H7 (cell line): ENCODE results near the gene MT1A. TPM values are rescaled to one million over a fixed set of nuclear protein-coding genes. Genes with fewer than 3 reads are reported as not detected.

ENCODE experiments used
- DNase-seq: peaks from one replicate; pipeline ENCODE4 v3.0.0; 2012
- H3K27me3 ChIP-seq: 2 replicates; pipeline ENCODE4 v1.6.0; 2011; ENCODE audit warnings: mild to moderate bottlenecking, low read length; ENCODE audit not compliant: control insufficient read depth, insufficient read depth
- H3K36me3 ChIP-seq: replicated peaks from 2 replicates; pipeline ENCODE4 v1.5.1; 2011; ENCODE audit warnings: low read length; ENCODE audit not compliant: control insufficient read depth, insufficient read depth
- H3K4me3 ChIP-seq: 2 replicates; pipeline ENCODE4 v1.5.1; 2011; ENCODE audit warnings: low read depth, mild to moderate bottlenecking, control low read depth, low read length, moderate library complexity; ENCODE audit not compliant: insufficient read depth
- total RNA-seq: library from RNA; depleted of rRNA; stranded (reverse); fragments of >200 nt; shearing (Covaris generic); gene quantifications from 2 replicates; pipeline ENCODE4 v1.2.3, GENCODE V29; 2014; rRNA removed

MT1A gene
- 1.1 TPM in 1 of 2 replicates, not detected in the other for total RNA-seq

GRCh38 chr16:56637814-56638750, at the start of gene MT1A:
TSS of gene MT1A (plus strand) at chr16:56638666. CDS start at chr16:56638739, 73 bp downstream.
- Histone ChIP-seq H3K4me3 (peak within 1 kb of the TSS; percentile 43), H3K27me3 (peaks cover 99% of the 10 kb centered on the region), H3K36me3 (no peaks in the 10 kb centered on the region)
- peak; percentile 92 for DNase-seq

DNA sequence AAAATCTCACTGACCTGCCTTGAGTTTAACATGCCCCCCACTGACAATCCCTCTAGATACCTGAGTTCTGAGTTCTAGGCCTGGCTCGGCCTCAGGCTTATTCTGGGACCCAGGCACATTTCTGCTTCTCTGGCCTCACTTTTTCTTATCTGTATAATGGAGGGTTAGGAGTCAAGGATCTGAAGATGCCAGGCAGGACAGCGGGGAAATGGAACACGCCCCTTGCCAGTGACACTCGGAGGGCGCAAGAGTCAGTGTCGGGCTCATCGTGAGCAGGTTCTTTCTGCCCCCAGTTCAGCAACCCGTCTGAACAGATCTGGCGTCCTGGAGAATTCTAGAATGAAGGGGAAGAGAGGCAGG, 49.7 kb upstream of the MT1A start:
- DNase-seq = no peak
- peak overlapping the region; percentile 37 for H3K4me3 ChIP-seq
- peaks cover 48% of the 10 kb centered on the region for H3K27me3 ChIP-seq
- no peaks in the 10 kb centered on the region for H3K36me3 ChIP-seq

GRCh38 chr16:56589141-56590039, 49.1 kb upstream of the MT1A start, which contains the start of gene MT3:
TSS of gene MT3 (plus strand) at chr16:56589528. CDS start at chr16:56589591, 63 bp downstream.
- H3K36me3 ChIP-seq = no peaks in the 10 kb centered on the region
- H3K27me3 ChIP-seq = peaks cover 47% of the 10 kb centered on the region
- DNase-seq = peak; percentile 88
- peak within 1 kb of the TSS; percentile 37 for H3K4me3 ChIP-seq

GRCh38 chr16:56591377-56592060, 46.9 kb upstream of the MT1A start:
- peaks cover 45% of the 10 kb centered on the region for H3K27me3 ChIP-seq
- H3K36me3 ChIP-seq = no peaks in the 10 kb centered on the region
- no peak overlapping the region for H3K4me3 ChIP-seq
- no peak for DNase-seq

GRCh38 chr16:56593573-56594291, 44.7 kb upstream of the MT1A start:
- no peaks in the 10 kb centered on the region for H3K36me3 ChIP-seq
- peaks cover 29% of the 10 kb centered on the region for H3K27me3 ChIP-seq
- no peak for DNase-seq
- H3K4me3 ChIP-seq = no peak overlapping the region

- peaks cover 24% of the 10 kb centered on the region for H3K27me3 ChIP-seq
Measured at GRCh38 chr16:56594292-56594619, 44.2 kb upstream of the MT1A start.

DNA sequence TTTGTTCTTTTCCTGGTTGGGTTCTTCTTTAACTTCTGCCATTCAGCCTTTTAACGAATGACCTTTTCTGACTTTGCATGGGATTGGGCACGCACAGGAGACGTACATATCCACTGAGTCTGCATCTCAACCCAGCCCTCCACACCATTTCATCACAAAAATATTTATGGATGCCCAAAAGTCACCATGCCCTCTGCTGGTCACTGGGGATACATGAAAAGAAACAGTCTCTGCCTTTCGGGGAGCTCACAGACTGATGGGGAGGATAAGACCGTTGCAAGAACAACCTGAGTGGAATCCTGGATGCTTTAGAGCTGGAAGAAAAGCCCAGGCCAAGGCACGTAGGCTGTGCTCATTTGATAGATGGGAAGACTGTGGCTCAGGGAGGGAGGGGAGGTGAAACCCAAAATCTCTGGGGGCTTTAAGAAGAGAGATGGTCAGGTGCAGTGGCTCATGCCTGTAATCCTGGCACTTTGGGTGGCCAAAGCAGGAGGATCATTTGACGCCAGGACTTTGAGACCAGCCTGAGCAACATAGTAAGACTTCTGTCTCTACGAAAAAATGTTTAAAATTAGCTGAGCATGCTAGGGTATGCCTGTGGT, 38.0 kb upstream of the MT1A start:
- Histone ChIP-seq H3K27me3 (no peaks in the 10 kb centered on the region), H3K36me3 (no peaks in the 10 kb centered on the region), H3K4me3 (no peak overlapping the region)
- peak; percentile 62 for DNase-seq

More at GRCh38 chr16:56594292-56594619, 44.2 kb upstream of the MT1A start:
- Histone ChIP-seq H3K36me3 (no peaks in the 10 kb centered on the region), H3K4me3 (no peak overlapping the region)
- no peak for DNase-seq

GRCh38 chr16:56601325-56601724, 37.1 kb upstream of the MT1A start:
- DNase-seq = no peak
- no peaks in the 10 kb centered on the region for H3K27me3 ChIP-seq
- no peak overlapping the region for H3K4me3 ChIP-seq
- H3K36me3 ChIP-seq = no peaks in the 10 kb centered on the region

- Histone ChIP-seq H3K36me3 (no peaks in the 10 kb centered on the region), H3K27me3 (peaks cover 8% of the 10 kb centered on the region), H3K4me3 (no peak overlapping the region)
- peak; percentile 62 for DNase-seq
Measured at GRCh38 chr16:56603589-56603988, 34.9 kb upstream of the MT1A start.

DNA sequence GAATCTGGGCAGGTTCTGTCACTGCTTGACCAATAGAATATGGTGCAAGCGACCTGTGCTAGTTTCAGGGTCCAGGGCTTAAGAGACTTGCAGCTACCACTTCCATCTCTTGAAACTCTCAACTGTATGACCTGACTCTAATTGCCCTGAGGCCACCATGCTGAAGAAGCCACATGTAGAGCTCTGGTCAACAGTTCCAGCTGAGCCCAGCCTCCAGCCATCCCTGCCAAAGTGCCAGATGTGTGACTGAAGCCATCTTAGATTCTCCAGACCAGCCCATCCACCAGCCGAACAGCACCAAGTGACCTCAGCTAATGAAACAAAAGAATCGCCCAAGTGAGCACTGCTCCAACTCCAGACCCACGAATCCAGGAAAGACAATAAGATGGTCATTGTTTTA, 33.5 kb upstream of the MT1A start:
- H3K4me3 ChIP-seq = no peak overlapping the region
- no peaks in the 10 kb centered on the region for H3K36me3 ChIP-seq
- DNase-seq = no peak
- peaks cover 22% of the 10 kb centered on the region for H3K27me3 ChIP-seq

- Histone ChIP-seq H3K4me3 (no peak overlapping the region), H3K36me3 (no peaks in the 10 kb centered on the region), H3K27me3 (peaks cover 27% of the 10 kb centered on the region)
- no peak for DNase-seq
Measured at GRCh38 chr16:56605475-56605874, 33.0 kb upstream of the MT1A start.

DNA sequence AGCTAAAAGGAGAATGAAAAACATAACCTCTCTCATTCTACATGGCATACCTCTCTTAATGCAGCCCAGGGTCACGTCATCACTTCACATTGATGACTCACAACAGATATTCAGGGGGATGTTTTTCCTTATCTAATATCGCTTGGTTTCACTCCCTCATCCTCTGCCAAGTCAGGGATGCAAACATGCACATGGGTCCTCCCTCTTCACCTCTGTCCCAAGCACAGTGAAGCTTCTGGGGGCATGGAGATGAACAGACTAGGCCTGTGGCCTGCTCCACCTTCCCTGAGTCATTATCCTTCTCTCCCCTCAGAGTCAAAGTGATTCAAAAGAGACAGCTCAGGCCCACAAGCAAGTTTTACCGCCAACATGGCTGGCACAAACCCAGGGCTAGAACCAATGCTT, 32.4 kb upstream of the MT1A start:
- Histone ChIP-seq H3K27me3 (peaks cover 32% of the 10 kb centered on the region), H3K4me3 (no peak overlapping the region), H3K36me3 (no peaks in the 10 kb centered on the region)
- no peak for DNase-seq

DNA sequence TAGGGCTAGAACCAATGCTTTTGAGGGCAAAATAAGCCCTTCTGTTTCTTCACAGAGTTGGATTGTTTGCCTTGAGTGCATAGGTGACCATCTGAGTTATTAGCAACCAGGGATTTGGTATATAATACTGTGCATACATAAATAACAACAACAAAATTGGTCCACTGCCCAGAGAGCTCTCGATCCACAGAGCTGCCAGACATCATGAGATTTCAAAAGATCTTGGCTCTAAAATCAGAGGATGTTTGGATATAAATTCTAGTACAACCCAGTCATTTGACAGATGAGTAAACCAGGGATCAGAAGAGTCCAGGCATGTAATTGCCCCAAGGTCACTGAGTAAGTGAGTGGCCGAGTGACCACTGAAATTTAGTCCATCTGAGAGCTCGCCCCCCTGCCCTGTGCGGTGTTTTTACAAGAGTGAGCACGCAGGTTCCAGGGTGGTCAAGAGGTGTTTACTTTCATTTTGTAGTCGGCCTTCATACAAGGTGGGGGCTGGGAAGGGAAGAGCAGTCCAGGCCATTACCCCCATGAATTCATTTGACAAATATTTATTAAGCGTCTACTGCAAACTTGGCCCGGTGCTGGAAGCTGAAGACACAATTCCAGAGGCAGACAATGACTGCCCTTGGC, 31.9 kb upstream of the MT1A start:
- DNase-seq = no peak
- Histone ChIP-seq H3K4me3 (no peak overlapping the region), H3K36me3 (no peaks in the 10 kb centered on the region), H3K27me3 (peaks cover 36% of the 10 kb centered on the region)
